UCSD-AML1 (cell line): ENCODE data around the gene INPP4B.
"Not testable (repeated sequence)": the region's sequence is repeated elsewhere in the genome, so short reads cannot be mapped to it uniquely, and the experiment has no call there.

Experiments used
- DNase-seq: peaks from one replicate; lab custom pipeline; 2025; ENCODE audit not compliant: unreplicated experiment; lab: John Stamatoyannopoulos, UW

INPP4B gene

DNA sequence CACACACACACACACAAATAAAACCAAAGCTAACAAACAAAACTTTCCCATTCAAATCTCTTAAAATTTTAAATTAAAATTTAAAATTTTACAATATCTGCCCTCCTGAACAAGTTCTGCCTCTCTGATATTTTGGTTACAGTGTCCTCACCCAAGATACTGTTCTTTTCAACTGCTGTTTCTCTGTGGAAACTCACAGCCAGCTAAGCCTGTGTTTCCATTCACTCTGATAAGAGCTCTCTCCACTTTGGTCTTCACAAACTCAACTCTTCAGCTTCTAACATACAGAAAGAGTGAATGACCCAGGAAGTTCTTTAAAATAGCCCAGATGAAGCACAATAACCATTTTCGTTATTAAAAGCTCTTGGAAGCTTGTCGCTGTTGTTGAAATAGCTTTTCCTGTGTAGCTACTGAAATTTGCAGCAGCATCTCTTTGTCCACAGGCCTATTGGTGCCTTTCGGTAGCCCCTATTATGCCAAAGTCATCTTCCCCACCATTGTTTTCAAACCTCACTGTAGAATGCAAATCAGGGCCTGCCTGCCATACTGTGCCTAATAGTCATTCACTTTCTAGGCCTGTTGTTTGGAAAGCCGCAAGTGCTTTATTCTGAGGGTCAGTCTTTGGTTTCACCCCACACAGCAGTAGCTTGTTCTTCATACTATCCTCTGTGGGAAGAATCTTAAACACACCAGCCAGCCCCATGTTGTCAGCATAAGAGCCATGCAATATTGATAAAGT, 19.4 kb downstream of the INPP4B start:
- DNase-seq: no peak

DNA sequence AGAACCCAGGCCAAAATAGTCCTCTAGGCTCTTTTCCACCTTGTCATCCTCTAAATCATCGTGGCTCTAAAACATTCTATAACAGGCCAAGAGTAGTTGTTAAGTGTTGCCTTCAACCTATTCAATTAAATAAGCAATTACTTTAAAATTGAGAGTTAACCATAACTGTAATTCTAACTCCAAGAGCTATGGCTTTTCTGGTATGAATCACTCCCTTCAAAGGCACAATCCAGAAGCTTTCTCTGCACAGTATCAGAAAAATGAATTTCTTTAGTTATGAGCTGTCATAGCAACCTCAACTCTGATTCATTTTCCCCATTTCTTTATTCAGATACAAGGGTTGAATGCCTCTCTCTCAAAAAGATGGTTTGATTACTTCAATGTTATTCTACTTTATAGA, 21.7 kb downstream of the INPP4B start:
- DNase-seq: no peak

DNA sequence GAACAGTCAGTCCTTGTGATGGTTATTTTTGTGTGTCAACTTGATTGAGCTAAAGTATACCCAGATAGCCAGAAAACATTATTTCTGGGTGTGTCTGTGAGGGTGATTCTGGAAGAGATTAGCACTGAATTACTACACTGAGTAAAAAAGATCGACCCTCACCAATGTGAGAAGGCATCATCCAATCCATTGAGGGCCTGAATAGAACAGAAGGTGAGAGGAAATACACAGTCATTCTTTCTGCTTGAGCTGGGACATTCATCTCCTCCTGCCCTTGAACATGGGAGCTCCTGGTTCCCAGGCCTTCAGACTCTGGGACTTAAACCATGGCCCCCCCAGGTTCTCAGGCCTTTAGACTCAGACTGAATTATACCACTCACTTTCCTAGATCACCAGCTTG, 22.3 kb downstream of the INPP4B start:
- DNase-seq: no peak

DNA sequence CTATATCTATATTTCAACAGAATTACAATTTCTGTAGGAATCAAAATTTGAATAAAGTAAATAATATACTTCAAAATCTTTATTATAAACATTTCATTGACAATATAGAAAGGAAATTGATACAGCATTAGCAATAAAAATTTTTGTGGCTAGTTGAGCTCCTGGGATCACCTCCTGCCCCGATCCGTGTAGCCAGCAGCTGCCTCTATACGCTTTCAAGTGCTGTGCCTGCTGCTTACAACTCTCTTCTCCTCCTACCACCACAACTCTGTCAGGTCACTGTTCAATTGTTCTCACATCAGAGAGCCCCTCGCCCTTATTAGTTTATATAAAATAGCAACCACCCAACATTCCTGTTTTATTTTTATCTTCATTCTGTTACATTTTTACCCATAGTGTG, 27.6 kb downstream of the INPP4B start:
- peak; percentile 18 for DNase-seq

DNA sequence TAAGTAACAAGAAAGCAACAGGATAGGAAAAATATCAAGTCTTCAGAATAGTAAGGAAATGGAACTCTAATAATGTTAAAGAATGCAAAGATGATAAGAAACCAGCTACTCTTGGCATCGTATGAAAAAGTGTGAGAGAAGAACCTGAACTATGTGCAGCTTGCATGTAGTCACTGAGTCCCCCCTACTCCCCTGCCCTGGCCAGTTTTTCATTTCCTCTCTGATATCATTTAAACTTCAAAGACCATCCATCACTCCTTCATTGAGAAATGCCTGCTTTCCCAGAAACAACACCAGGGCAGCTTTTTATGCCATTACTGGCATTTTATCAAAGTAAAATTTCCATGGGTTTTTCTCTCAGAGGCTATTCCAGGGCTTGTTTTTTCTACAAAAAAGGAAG, 28.1 kb downstream of the INPP4B start:
- DNase-seq: peak; percentile 12

DNA sequence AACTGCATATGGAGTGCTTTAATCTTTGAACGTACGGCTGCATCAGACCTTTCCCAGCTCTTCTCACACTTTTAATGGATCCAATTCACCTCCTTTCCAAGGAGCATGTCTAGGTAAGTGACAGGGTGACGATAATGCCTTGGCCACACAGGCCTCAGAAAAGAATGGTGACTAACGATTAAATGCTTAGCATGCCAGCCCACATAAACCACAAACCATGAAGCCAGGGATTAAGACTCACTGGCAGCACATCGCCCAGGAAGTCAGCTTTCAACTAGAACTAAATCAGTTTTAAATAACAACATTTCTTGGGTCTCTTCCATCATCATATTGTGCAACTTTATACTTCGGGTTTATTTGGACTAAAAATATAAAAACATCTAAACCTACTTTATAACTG, 28.7 kb downstream of the INPP4B start:
- peak; percentile 65 for DNase-seq

DNA sequence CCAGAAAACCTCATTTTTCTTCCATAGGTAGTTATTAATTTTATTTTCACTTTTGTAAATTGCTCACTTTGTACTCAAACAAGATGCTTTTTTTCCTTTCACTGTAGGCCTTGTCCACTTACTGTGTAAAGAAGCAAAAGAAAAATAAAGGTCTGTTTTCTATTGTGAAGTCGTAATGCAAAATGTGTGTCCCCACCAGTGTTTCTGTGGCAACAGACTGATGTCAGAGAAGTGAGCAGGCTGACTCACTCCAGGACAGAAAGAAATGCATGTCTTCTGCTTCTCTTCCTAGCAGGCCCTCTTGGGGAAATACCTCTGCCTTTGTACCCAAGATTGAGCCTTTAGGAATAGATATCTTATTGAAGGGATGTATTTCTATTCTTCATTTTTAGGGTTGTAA, 30.3 kb downstream of the INPP4B start:
- DNase-seq: no peak

DNA sequence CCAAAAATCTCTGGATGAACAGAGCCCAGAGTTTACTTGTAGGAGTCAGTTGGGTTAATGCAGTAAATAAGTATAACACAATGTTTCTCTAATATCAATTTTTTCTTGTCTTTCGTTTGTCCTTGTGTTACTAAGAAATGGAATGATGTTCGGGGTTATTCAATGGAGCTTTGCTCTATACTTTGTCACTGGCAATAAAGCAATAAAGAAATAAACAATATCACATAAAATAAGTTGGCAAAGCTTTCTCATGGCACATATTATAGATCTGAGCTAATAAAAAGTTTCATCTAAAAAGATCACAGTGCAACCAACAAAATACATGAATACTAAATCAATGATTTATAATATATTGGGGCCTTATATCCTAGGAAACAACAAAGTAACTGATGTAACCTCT, 32.7 kb downstream of the INPP4B start:
- no peak for DNase-seq

DNA sequence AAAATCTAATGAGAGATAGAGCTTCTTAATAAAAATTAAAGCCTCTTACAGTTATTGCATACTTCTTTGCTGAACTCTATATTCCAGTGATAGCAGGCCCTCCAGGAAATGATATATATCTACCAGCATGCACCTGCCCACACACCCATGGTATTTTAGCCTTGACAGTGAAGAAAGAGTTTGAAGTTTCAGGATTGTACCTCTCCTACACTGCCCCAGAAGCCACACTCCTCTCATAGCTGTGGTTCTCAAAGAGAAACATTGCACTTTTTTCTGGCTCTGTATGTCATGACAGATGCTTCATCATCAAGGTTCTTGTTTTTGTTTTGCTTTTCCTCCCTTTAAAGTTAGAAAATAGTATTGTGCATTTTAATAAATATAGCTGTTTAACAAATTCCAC, 34.0 kb downstream of the INPP4B start:
- DNase-seq: no peak

DNA sequence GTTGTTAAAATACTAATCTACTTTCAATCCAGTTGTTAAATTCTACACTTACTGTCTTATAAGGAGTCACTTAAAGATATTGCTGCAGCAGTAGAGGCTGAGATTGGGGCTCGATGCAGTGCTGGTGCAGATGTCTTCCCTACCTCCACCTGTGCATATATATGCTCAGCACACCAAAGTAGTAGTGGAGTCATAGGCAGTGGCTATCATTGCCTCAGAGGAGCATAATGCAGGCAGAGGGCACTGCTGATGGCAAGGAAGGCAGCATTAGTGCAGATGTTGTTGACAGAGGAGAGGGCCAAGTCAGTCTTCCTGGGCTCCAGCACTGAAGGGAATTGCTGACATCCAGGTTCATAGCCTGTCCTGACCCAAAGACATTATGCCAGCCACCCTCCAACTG, 35.1 kb downstream of the INPP4B start:
- no peak for DNase-seq

DNA sequence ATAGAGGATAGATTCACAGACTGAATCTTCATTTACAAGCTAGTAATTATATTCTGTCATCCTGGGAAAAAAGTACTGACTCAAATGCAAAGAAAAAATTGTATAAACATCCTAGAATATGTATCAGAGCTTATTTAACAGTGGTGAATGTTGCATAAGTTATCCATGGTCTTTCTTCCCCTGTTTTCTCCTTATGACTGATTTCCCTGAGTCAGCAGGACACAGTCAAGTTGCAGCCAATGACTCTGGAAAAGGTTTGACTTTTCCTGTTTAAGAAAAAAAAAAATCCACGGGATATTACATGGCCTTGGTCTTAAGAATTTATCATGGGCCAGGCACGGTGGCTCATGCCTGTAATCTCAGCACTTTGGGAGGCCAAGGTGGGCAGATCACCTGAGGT, 36.5 kb downstream of the INPP4B start:
- DNase-seq: no peak

DNA sequence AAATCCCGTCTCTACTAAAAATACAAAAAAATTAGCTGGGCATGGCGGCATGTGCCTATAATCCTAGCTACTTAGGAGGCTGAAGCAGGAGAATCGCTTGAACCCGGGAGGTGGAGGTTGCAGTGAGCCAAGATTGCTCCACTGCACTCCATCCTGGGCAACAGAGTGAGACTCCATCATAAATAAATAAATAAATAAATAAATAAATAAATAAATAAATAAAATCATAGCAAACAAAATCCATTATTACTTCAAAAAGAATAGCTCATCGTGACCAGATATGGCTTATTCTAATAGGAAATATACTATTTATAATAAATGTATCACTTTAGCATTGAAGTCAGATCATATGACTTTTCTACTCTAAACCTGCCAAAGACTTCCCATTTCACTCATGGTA, 42.2 kb downstream of the INPP4B start:
- not testable (repeated sequence) for DNase-seq

DNA sequence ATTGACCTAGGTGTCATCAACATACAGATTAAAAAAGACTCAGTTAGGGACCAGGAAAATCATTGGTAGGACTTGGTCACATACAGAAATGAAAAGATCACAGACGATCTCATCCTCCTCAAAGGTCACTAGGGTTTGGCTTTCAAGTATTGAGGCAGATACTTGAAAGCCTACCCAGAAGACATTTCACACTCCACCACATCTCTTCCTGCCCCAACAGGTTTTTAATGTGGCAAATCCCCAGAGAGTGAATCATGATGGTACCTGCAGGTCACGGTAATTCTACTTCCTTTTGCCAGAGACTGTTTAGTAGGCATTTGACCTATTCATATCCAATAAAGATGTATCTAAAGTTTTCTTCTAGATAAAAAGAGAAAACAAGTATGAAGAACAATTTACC, 44.1 kb downstream of the INPP4B start:
- no peak for DNase-seq

DNA sequence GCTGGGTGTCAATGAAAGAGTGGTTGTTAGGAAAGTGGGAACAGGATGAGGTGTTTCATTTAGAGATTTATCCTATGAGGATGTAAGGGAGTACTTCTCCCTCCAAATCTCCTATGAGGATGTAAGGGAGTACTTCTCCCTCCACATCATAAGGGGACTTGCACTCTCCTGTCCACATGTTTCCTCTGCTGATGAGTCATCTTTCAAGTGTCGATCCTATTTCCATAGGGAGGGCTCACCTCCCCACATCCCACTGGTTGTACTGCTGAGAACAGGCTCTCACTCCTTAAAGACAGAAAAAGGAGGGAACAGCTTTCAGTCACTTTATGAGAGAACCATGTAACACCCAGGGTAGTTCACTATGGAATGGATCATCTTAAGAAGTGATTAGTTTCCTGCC, 65.0 kb downstream of the INPP4B start:
- peak; percentile 9 for DNase-seq

DNA sequence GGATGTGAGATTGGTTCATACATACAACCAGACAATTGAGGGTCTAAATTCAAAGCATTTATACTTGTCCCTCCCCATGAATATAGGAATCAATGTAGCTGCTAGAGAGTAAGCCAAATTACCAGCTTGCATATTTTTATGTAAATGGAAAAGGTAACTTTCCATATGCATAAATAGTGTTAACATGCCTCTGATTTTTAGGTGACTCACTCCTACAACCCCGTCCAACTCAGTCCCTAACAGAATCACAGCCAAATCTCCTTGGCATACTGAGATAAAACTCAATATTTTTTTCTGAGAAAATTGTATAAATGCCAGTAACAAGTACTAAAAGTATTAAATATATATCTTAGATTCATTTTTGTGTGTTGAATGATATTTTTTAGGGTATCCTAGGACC, 67.2 kb downstream of the INPP4B start:
- DNase-seq: no peak

DNA sequence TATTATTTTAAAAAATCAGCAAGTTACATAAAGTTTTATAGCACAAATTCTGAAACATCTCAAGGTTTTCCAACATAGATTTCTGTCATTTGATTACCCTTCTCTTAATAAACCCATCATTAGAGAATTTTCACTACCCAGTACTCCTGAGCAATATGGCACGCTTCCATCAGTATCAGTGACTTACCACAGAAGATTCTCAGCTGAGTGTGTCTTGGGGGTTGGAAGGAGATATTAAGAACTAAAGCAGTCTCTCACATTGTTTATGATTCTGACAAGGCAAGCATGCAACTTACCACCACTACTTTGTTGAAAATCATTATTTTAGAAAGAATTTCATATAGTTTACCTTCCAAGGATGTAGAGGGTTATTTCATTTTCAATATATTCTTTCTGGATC, 67.7 kb downstream of the INPP4B start:
- DNase-seq: no peak

DNA sequence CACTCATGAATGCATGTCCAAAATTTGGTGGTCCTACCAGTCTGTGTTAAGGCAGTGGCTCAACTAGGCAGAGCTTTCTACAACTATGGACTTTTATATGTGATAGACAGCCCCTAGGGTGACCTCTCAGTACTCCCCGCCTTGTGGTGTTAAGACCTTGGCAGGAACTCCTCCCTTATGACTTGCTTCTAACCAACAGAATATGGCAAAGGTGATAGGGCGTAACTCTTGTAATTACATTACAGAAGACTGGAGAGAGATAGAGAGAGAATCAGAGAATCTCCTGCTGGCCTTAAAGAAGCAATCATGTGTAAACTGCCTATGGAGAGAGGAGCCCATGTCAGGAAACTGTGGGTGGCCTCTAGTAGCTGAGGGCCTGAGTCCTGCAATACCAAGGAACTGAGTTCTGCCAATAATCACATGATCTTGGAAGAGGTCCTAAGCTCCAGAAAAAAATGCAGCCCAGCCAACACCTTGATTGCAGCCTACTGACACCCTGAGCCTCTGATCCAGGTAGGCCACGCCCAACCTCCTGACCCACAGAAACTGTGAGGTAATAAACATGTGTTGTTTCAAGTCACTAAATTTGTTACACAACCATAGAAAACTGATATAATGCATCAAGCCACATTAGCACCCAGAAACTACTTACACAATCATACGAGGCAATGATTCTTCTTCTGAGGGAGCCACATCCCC, 68.9 kb downstream of the INPP4B start:
- DNase-seq: peak; percentile 10

DNA sequence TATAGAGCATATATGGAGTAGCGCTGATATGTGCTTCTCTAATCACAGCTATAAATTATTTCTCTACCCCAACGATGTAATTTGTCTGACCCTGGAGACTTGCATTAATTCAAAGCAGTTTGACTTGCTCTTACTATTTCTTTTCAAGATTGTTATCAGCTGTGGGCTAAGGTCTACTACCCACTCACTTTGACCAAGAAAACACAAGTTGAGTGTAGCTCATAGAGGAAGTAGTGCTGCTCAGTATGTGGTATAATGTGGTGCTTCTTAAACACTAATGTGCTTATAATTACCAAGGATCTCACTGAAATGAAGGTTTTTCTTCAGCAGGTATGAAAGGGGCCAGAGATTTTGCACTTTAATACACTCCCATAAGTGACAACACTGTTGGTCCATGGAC, 70.1 kb downstream of the INPP4B start:
- no peak for DNase-seq

DNA sequence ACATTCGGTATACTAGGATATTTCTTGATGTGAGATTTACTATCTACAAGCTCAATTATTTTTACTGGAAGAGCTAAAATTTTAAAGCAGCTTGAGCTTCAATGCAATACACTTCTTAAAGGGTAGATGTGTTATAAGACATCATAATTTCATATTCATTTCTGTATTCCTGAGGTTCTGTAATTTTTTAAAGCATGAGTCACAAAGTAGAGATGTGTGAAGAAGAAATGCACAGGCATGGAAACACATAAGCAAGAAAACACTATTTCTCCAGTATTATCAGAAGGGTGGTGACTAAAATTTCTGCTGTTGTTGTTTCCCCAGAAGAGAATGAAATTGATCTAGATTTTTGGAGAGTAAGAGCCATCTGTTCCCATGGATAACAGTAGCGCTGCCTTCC, 72.6 kb downstream of the INPP4B start:
- no peak for DNase-seq

DNA sequence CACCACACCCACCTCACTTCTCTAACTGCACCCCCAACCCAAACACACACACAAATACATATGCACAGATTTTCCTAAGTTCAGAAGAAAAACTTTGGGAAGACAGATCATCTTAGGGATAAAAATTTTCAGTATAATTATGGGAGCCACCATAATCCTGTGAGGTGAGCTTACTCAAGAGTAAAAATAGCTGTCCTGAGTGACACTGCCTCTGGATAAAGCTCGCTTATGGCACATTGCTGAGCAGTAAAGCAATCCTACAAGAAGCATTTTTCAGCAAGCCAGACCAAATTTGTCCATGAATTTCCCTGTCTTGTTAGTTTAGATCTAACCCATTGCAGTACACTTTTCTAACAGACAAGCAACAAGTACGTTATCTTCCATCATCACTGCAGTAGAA, 83.8 kb downstream of the INPP4B start:
- no peak for DNase-seq

DNA sequence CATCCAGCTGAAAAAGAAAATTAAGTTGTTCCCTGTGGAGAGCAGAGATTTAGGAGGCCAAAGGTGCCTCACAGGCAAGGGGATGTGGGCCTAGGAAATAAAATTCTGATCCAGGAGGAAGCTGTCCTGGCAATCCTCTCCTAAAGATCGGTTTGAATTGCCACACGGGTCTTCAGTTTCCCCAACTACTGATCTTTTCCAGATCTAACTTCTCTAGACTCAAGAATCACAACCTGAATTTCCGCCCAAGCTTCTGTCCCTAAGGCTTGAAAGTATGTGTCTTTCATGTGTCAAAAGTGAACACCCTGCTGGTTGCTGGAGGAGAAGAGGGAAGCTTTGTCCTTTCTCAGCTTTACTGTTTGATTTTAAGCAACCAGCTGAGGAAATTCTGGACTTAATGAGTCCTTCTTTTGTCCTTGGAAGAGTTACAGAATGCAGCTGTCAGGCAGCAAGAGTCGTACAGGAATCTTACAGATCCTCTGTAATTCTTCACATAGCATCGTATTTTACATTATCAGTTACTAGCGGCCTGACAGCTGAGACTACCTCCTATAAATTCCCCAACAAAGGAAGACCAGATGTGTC, 93.8 kb downstream of the INPP4B start:
- no peak for DNase-seq

DNA sequence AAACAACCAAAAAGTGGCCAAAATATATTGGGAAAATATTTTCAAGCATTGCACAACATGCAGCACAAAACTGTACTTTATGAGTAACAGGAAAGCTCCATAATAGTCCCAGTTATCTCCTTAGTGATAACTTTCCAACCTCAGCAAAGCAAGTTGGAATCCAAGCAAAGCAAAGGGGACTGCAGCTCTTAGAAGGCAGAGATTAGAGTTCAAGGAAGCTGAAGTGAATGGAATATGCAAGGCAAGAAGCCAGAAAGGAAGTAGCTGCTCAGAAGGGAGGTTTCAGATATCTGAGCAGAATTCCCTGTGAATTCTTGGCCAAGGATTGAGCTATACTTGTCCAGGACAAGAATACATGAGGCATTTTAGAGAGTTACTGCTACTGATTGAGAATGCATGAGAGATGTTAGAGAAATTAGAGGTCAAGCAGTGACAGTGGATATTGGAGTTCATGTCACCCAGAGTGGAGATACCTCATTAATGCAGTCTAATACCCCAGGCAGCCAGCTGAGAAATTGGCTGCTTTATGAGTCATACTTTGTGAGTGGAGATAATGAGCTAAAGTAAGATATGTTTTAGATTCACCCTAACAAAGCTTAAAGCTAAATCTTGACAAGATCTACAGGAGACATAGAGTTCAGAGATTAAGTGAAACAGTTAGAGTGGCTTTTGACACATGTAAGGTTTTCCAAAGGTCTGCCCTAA, 102.8 kb downstream of the INPP4B start:
- DNase-seq: no peak
